NCI-H526 treated with DMSO at 0.1 percent for 48 hours (cell line): ENCODE measurements around the gene ZNF778.
"Not testable (repeated sequence)": the region's sequence is repeated elsewhere in the genome, so short reads cannot be mapped to it uniquely, and the experiment has no call there.

Source experiments
- DNase-seq: peaks from one replicate; lab custom pipeline; 2025; lab: John Stamatoyannopoulos, UW

The ZNF778 gene

GRCh38 chr16:89217138-89217387, 440 bp upstream of the ZNF778 start:
- no peak for DNase-seq

- no peak for DNase-seq
These were observed 1.9 kb downstream of the ZNF778 start for GRCh38 chr16:89219365-89219764.

- no peak for DNase-seq
These were observed 4.1 kb downstream of the ZNF778 start for GRCh38 chr16:89221604-89222003.

- DNase-seq = no peak
These were observed 5.4 kb downstream of the ZNF778 start for GRCh38 chr16:89222931-89223330.

GRCh38 chr16:89224665-89225064, 7.2 kb downstream of the ZNF778 start:
- DNase-seq = no peak

- no peak for DNase-seq
These were observed 12.8 kb downstream of the ZNF778 start for GRCh38 chr16:89230255-89230654.

- no peak for DNase-seq
These were observed 14.6 kb downstream of the ZNF778 start for GRCh38 chr16:89232107-89232506.

- no peak for DNase-seq
These were observed 16.4 kb downstream of the ZNF778 start for GRCh38 chr16:89233678-89234490.

- DNase-seq = no peak
These were observed 20.2 kb downstream of the ZNF778 start for GRCh38 chr16:89237733-89238132.

GRCh38 chr16:89241187-89242007, 23.9 kb downstream of the ZNF778 start:
- DNase-seq = no peak

GRCh38 chr16:89242795-89243200, 25.3 kb downstream of the ZNF778 start:
- DNase-seq = no peak

- no peak for DNase-seq
These were observed 26.2 kb downstream of the ZNF778 start for GRCh38 chr16:89243664-89244063.

GRCh38 chr16:89244264-89244663, 26.8 kb downstream of the ZNF778 start:
- DNase-seq = not testable (repeated sequence)

- no peak for DNase-seq
These were observed 27.3 kb downstream of the ZNF778 start for GRCh38 chr16:89244754-89245153.

GRCh38 chr16:89246383-89246902, 28.9 kb downstream of the ZNF778 start:
- no peak for DNase-seq

- DNase-seq = peak; percentile 73
These were observed 29.6 kb downstream of the ZNF778 start for GRCh38 chr16:89246903-89247733.

- not testable (repeated sequence) for DNase-seq
These were observed 30.2 kb downstream of the ZNF778 start for GRCh38 chr16:89247734-89248075.

GRCh38 chr16:89248196-89248982, 30.9 kb downstream of the ZNF778 start:
- no peak for DNase-seq

- DNase-seq = no peak
These were observed 36.2 kb downstream of the ZNF778 start for GRCh38 chr16:89253548-89254287.

- no peak for DNase-seq
These were observed 39.2 kb downstream of the ZNF778 start for GRCh38 chr16:89256651-89257254.
